Transverse colon (tissue), 4 donors: Measurements from ENCODE around the gene RPGR.

Experiments
- CTCF ChIP-seq, 5 experiments: fragments of 200-600 bp in 3 of 5; fragments of 450-650 bp in 2 of 5; sonication (generic) in 3 of 5; IDR thresholded peaks; 1 replicate in 2 of 5; 2 replicates in 3 of 5; pipeline ENCODE4 v1.5.1; 2016 to 2017; ENCODE audit warnings: antibody characterized with exemption in 5 of 5, inconsistent platforms in 3 of 5, mild to moderate bottlenecking in 2 of 5, moderate library complexity in 1 of 5
- POLR2A ChIP-seq: fragments of 450-650 bp; IDR thresholded peaks from one replicate; pipeline ENCODE4 v1.6.1; 2016; ENCODE audit warnings: antibody characterized with exemption, mild to moderate bottlenecking, moderate library complexity
- POLR2AphosphoS5 ChIP-seq, 3 donors: sonication (generic); formaldehyde crosslinking; IDR thresholded peaks; one replicate each; pipeline ENCODE4 v1.6.1; 2016; ENCODE audit warnings: antibody characterized with exemption in 3 of 3

- TF ChIP-seq CTCF (IDR thresholded peaks at IDR 0.05) (no peak), POLR2AphosphoS5 (IDR thresholded peaks at IDR 0.05) (no peak), POLR2A (no peak)
These were observed 39.6 kb downstream of the RPGR start for GRCh38 chrX:38287674-38288073.
